Liver (tissue), 9 donors: ENCODE results near the gene PLIN4. TPM values are rescaled to one million over a fixed set of nuclear protein-coding genes. Genes with fewer than 3 reads are reported as not detected.

Experiments used
- DNase-seq: peaks from one replicate; pipeline ENCODE4 v3.0.0-alpha.2; 2017; ENCODE audit warnings: low spot score
- H3K27ac ChIP-seq, 2 donors: one replicate each; pipeline ENCODE4 v1.7.0; 2013; ENCODE audit warnings: inconsistent platforms in 2 of 2, low read length in 2 of 2, control low read depth in 1 of 2, low read depth in 1 of 2, mild to moderate bottlenecking in 1 of 2
- H3K27me3 ChIP-seq, 4 donors: one replicate each; pipeline versions ENCODE4 v1.6.1 to v1.7.0; 2013; ENCODE audit warnings: low read length in 3 of 4, inconsistent platforms in 1 of 4, mild to moderate bottlenecking in 1 of 4, moderate library complexity in 1 of 4; ENCODE audit not compliant: control insufficient read depth in 4 of 4, insufficient read depth in 4 of 4
- H3K36me3 ChIP-seq, 4 donors: one replicate each; pipeline versions ENCODE4 v1.6.1 to v1.7.0; 2013; ENCODE audit warnings: low read length in 3 of 4, mild to moderate bottlenecking in 3 of 4, low read depth in 1 of 4, moderate library complexity in 1 of 4; ENCODE audit not compliant: control insufficient read depth in 4 of 4, insufficient read depth in 3 of 4
- H3K4me1 ChIP-seq, 4 donors: one replicate each; pipeline versions ENCODE4 v1.6.1 to v1.7.0; 2013; ENCODE audit warnings: low read length in 3 of 4, mild to moderate bottlenecking in 3 of 4, moderate library complexity in 1 of 4; ENCODE audit not compliant: control insufficient read depth in 4 of 4, insufficient read depth in 4 of 4
- H3K4me3 ChIP-seq, 3 donors: one replicate each; pipeline versions ENCODE4 v1.6.1 to v1.7.0; 2013; ENCODE audit warnings: low read length in 3 of 3, control low read depth in 1 of 3, low read depth in 1 of 3, mild to moderate bottlenecking in 1 of 3
- H3K9ac ChIP-seq, 2 donors: one replicate each; pipeline ENCODE4 v1.7.0; 2013; ENCODE audit warnings: low read length in 2 of 2, mild to moderate bottlenecking in 2 of 2, moderate library complexity in 2 of 2, control low read depth in 1 of 2, low read depth in 1 of 2
- H3K9me3 ChIP-seq, 4 donors: one replicate each; pipeline versions ENCODE4 v1.6.1 to v1.7.0; 2013; ENCODE audit warnings: low read length in 3 of 4; ENCODE audit not compliant: control insufficient read depth in 4 of 4
- ATF3 ChIP-seq: IDR thresholded peaks from 2 replicates; pipeline ENCODE4 v1.6.1; 2016; ENCODE audit warnings: antibody characterized with exemption
- CTCF ChIP-seq: fragments of 150-350 bp; IDR thresholded peaks from 2 replicates; pipeline ENCODE4 v1.5.1; 2017; ENCODE audit warnings: improper control_type of control experiment, low read depth, low read length; ENCODE audit not compliant: missing input control
- EGR1 ChIP-seq, 2 donors: IDR thresholded peaks; 2 replicates each; pipeline ENCODE4 v1.6.1; 2016 to 2018; ENCODE audit warnings: antibody characterized with exemption in 2 of 2, low read depth in 2 of 2
- FOXA1 ChIP-seq: IDR thresholded peaks from 2 replicates; pipeline ENCODE4 v1.6.1; 2016; ENCODE audit warnings: antibody characterized with exemption
- FOXA2 ChIP-seq: IDR thresholded peaks from 2 replicates; pipeline ENCODE4 v1.6.1; 2016; ENCODE audit warnings: antibody characterized with exemption
- GABPA ChIP-seq, 2 donors: IDR thresholded peaks in 1 of 2; conservative IDR thresholded peaks in 1 of 2; 2 replicates each; pipeline ENCODE4 v1.6.1; 2016; ENCODE audit warnings: antibody characterized with exemption in 2 of 2, mild to moderate bottlenecking in 1 of 2, moderate library complexity in 1 of 2
- HNF4A ChIP-seq, 2 donors: conservative IDR thresholded peaks; 2 replicates each; pipeline ENCODE4 v1.6.1; 2016; ENCODE audit warnings: antibody characterized with exemption in 2 of 2, mild to moderate bottlenecking in 2 of 2
- HNF4G ChIP-seq: IDR thresholded peaks from 2 replicates; pipeline ENCODE4 v1.6.1; 2016; ENCODE audit warnings: antibody characterized with exemption
- JUND ChIP-seq, 2 donors: IDR thresholded peaks; 2 replicates each; pipeline ENCODE4 v1.6.1; 2016; ENCODE audit warnings: antibody characterized with exemption in 2 of 2
- MAX ChIP-seq: IDR thresholded peaks from 2 replicates; pipeline ENCODE4 v1.6.1; 2016; ENCODE audit warnings: antibody characterized with exemption
- NR2F2 ChIP-seq: IDR thresholded peaks from 2 replicates; pipeline ENCODE4 v1.6.1; 2016; ENCODE audit warnings: antibody characterized with exemption
- RAD21 ChIP-seq, 2 donors: IDR thresholded peaks; 2 replicates each; pipeline ENCODE4 v1.6.1; 2016; ENCODE audit warnings: antibody characterized with exemption in 2 of 2, mild to moderate bottlenecking in 2 of 2
- REST ChIP-seq: IDR thresholded peaks from 2 replicates; pipeline ENCODE4 v1.6.1; 2016; ENCODE audit warnings: antibody characterized with exemption, mild to moderate bottlenecking
- RXRA ChIP-seq, 2 donors: IDR thresholded peaks; 2 replicates each; pipeline ENCODE4 v1.6.1; 2017 to 2018; ENCODE audit warnings: antibody characterized with exemption in 2 of 2, mild to moderate bottlenecking in 1 of 2
- SP1 ChIP-seq: IDR thresholded peaks from 2 replicates; pipeline ENCODE4 v1.6.1; 2018; ENCODE audit warnings: antibody characterized with exemption, mild to moderate bottlenecking
- TAF1 ChIP-seq: conservative IDR thresholded peaks from 2 replicates; pipeline ENCODE4 v1.6.1; 2016; ENCODE audit warnings: antibody characterized with exemption, mild to moderate bottlenecking
- YY1 ChIP-seq: IDR thresholded peaks from 2 replicates; pipeline ENCODE4 v1.6.1; 2016; ENCODE audit warnings: antibody characterized with exemption, mild to moderate bottlenecking
- ZBTB33 ChIP-seq: IDR thresholded peaks from 2 replicates; pipeline ENCODE4 v1.6.1; 2016; ENCODE audit warnings: antibody characterized with exemption
- WGBS: extraction: QIAGEN DNeasy Blood & Tissue Kit; methylation state at CpG from one replicate; pipeline ENCODE4 v1.1.7; 2013; 5-methylcytosine and 5-hydroxymethylcytosine counted together
- polyA plus RNA-seq, 2 donors: library from polyadenylated mRNA; stranded (reverse) in 1 of 2; unstranded in 1 of 2; fragments of 200-250 nt in 1 of 2; fragments of >200 nt in 1 of 2; fragmentation: Nextera tagmentation in 1 of 2; extraction: Ambion mirVana in 1 of 2; gene quantifications; one replicate each; pipeline versions ENCODE4 v1.2.1 to v1.2.3, GENCODE V29; 2013 to 2015
- total RNA-seq, 2 donors: library from RNA; depleted of rRNA; stranded (reverse); fragments of >200 nt; gene quantifications; one replicate each; pipeline ENCODE4 v1.2.3, GENCODE V29; 2014
- donor health status: healthy.
- donor health status: healthy.
- donor health status: healthy.
- donor health status: healthy.
- donor health status: healthy.

Gene PLIN4
- total and polyA plus RNA-seq, 4 donors, result 3.1 to 49.1 (median 9.5) TPM

- H3K27ac ChIP-seq, result no peak overlapping the region
- H3K4me1 ChIP-seq, result no peaks in the 10 kb centered on the region
- DNase-seq, result no peak
- H3K9ac ChIP-seq, result no peak overlapping the region
- no peaks in the 10 kb centered on the region for H3K9me3 ChIP-seq
- no peaks in the 10 kb centered on the region for H3K27me3 ChIP-seq
- 95% methylated on average over 35 of the region's 35 CpGs for WGBS
- TF ChIP-seq REST (no peak), GABPA (IDR thresholded peaks at IDR 0.05 in 1 of 2, conservative IDR thresholded peaks at IDR 0.05 in 1 of 2) (no peak), NR2F2 (no peak), FOXA2 (no peak), ATF3 (no peak), CTCF (no peak), HNF4A (conservative IDR thresholded peaks at IDR 0.05) (no peak), ZBTB33 (no peak), FOXA1 (no peak), RAD21 (IDR thresholded peaks at IDR 0.05) (no peak), EGR1 (IDR thresholded peaks at IDR 0.05; ENCODE audit: low read depth in 2 of 2) (no peak), HNF4G (no peak), RXRA (IDR thresholded peaks at IDR 0.05) (no peak), MAX (no peak), JUND (IDR thresholded peaks at IDR 0.05) (no peak), TAF1 (no peak), SP1 (no peak), YY1 (no peak)
- H3K36me3 ChIP-seq, result peaks cover 2 to 12% (median 5%) of the 10 kb centered on the region in 4 donors
- H3K4me3 ChIP-seq, result no peak overlapping the region
Measured at GRCh38 chr19:4482721-4483364, 35.4 kb downstream of the PLIN4 start.
